H54 (cell line): ENCODE data around the gene ALDH1L1.

Experiments used
- DNase-seq: peaks from one replicate; pipeline ENCODE4 v3.0.0; 2011; ENCODE audit warnings: low spot score, mixed read lengths; ENCODE audit not compliant: insufficient read length
- FAIRE-seq: peaks from 3 replicates; lab custom pipeline; 2011; peaks lifted over from hg19 to GRCh38; lab: Jason Lieb, UNC
- POLR2A ChIP-seq: IDR thresholded peaks from 2 replicates; pipeline ENCODE4 v1.6.1; 2011; ENCODE audit warnings: low read depth, mild to moderate bottlenecking, low read length

ALDH1L1 gene

DNA sequence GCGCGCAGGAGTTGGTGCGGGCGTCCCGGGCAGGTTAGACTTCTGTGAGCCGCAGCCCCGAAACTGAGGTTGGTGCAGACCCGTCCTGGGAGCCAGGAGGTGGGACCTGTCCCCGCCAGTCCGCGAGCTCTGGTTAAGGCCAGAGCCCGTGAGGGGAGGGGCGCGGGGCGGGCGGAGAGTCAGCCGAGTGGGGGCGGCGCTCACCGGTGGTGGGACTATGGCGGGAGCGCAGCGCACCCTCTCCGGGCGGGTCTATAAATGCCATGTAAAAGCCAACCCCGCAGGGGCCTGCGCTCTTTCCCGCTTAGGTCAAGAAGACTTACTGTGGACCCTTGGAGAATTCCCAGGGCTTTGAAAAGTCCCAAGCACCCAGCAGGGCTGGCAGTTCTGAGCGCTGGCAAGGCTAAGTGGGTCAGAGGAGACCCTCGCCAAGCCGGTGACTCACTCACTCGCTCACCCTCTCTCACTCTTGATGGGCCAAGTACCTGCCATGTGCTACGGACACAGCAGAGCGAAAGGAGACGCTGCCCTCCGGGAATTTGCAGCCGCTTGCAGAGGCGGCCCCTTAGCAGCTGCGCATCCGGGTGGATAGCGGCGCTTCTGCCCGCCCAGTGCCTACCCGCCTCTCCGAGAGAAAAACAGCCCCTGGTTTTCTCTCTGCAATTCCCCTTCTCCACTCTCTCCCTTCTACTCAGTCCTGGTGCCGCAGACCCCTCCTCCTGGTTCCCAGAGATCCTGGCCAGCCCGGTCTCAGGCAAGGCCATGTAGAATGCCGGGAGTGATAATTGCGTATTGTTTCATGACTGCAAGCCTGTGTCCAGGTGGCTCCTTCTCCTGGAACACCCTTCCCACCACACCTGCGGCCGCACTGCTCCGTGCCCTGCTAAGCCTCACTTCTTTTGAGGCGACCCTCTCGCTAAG is at the start of gene ALDH1L1:
ALDH1L1 (minus strand) TSS at position 110 of the 921 bp plus-strand sequence. CDS start 19,607 bp downstream, outside the sequence.
- DNase-seq (no peak), FAIRE-seq (no peak)
- no peak for TF ChIP-seq POLR2A

DNA sequence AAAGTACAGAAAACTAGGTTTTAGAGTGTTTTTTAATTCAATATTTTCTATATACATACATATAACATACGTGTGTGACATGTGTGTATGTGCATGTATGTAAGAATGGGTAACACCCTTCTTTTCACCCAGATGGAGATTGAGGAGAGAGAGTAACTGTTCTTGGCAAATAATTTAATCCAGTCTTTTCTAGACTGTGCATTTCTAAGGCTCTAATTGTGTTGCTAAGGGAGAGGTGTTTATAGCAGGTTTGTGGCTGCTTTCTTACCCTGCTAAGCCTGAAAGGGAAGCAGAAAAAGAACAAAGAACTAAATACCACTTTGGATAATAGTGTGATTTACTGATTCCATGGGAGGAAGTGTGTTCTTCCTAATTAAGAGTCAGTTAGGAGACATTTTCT is 46.0 kb upstream of the ALDH1L1 start:
- FAIRE-seq, result no peak

GRCh38 chr3:126216416-126216815 is 36.0 kb upstream of the ALDH1L1 start:
- peak; percentile 45 for DNase-seq
- FAIRE-seq, result no peak
- no peak for TF ChIP-seq POLR2A

More for the DNA sequence above, 46.0 kb upstream of the ALDH1L1 start:
- no peak for TF ChIP-seq POLR2A
- DNase-seq, result no peak

GRCh38 chr3:126213379-126214028 is 33.1 kb upstream of the ALDH1L1 start:
- no peak for TF ChIP-seq POLR2A
- DNase-seq, result no peak
- FAIRE-seq, result no peak

GRCh38 chr3:126212620-126213378 is 32.4 kb upstream of the ALDH1L1 start:
- DNase-seq, result no peak
- no peak for TF ChIP-seq POLR2A

GRCh38 chr3:126212250-126212619 is 31.8 kb upstream of the ALDH1L1 start:
- FAIRE-seq, result no peak

More at GRCh38 chr3:126212620-126213378, 32.4 kb upstream of the ALDH1L1 start:
- no peak for FAIRE-seq

GRCh38 chr3:126211569-126211968 is 31.2 kb upstream of the ALDH1L1 start:
- FAIRE-seq (no peak), DNase-seq (no peak)
- TF ChIP-seq POLR2A, result no peak

More at GRCh38 chr3:126212250-126212619, 31.8 kb upstream of the ALDH1L1 start:
- no peak for TF ChIP-seq POLR2A
- DNase-seq, result no peak

DNA sequence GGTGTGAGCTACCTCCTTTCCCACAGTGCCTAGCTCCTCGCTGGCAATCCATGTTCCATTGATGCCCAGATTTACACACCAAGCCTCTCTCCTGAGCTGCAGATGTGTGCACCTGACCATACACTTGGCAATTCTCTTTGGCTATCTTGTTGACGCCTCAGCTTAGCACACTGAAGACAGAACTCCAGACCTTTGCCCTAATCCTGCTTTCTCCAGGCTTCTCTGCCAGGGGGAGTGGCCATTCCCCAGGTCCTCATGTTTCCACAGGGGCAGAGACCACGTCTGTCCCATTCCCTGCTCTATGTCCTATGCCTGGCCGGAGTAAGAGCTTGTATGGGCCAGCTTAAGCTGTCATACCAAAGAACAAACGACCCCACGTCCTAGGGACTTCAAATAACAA is 30.2 kb upstream of the ALDH1L1 start:
- DNase-seq, result no peak
- TF ChIP-seq POLR2A, result no peak
- no peak for FAIRE-seq

DNA sequence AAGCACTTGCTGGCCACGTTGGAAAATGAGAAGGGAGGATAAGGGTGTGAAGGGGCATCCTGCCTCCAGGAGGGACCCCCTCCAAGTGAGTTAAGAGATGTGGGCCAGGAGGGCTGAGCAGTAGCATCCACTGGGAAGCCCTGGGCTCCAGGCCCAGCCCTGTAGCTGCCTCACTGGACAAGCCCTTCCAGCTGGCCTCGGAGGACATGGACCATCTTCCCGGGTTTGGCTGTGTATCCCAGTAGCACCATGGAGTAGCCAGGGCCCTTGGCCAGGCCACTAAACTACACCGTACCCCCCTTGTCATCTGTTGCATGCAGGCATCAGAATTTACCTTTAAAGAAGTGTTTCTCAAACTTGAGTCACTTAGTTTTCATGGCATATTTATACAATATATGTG is 29.4 kb upstream of the ALDH1L1 start:
- DNase-seq, result no peak
- no peak for FAIRE-seq
- TF ChIP-seq POLR2A, result no peak

- no peak for TF ChIP-seq POLR2A
- peak; percentile 93 for DNase-seq
- FAIRE-seq, result peak; percentile 69
Measured at GRCh38 chr3:126208606-126209256, 28.3 kb upstream of the ALDH1L1 start.

DNA sequence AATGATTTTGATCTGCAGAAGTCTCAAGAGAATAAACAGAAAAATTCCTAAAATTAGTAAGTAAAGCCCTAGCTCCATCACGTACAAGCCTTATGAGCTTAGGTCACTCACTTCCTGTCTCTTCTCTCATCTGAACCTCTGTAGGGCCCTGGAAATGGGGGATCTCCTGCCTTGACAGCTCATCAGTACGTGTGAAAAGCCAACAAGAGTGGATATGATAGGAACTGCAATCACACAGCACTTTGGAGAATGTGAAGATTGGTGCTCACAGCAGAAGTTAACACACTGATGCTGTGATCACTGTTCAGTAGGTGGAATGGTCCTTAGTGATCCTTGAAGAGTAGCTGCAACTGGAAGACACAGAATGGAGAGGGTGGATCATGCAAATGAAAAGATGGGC is 27.8 kb upstream of the ALDH1L1 start:
- FAIRE-seq (no peak), DNase-seq (no peak)
- TF ChIP-seq POLR2A, result no peak

GRCh38 chr3:126207166-126207565 is 26.8 kb upstream of the ALDH1L1 start:
- FAIRE-seq (no peak), DNase-seq (no peak)
- TF ChIP-seq POLR2A, result no peak
